PFSK-1 (cell line): ENCODE data around the gene ANGPTL4. TPM values are rescaled to one million over a fixed set of nuclear protein-coding genes. Genes with fewer than 3 reads are reported as not detected.

Experiments
- FOXP2 ChIP-seq: optimal IDR thresholded peaks from 2 replicates; pipeline ENCODE3; 2011; ENCODE audit warnings: borderline replicate concordance, control low read depth, inconsistent platforms; ENCODE audit not compliant: insufficient read depth; ENCODE audit errors: extremely low read length, extremely low read depth
- POLR2AphosphoS5 ChIP-seq: IDR thresholded peaks from 2 replicates; pipeline ENCODE4 v1.6.1; 2012; ENCODE audit warnings: low read depth, mild to moderate bottlenecking, control low read depth, low read length, moderate library complexity
- SIN3A ChIP-seq: IDR thresholded peaks from 2 replicates; pipeline ENCODE4 v1.6.1; 2012; ENCODE audit warnings: mild to moderate bottlenecking, low read length, moderate library complexity, borderline replicate concordance; ENCODE audit not compliant: insufficient read depth
- TAF1 ChIP-seq: IDR thresholded peaks from 2 replicates; pipeline ENCODE4 v1.6.1; 2012; ENCODE audit warnings: low read length, control low read depth, borderline replicate concordance; ENCODE audit not compliant: insufficient read depth
- polyA plus RNA-seq: library from polyadenylated mRNA; unstranded; fragments of >200 nt; gene quantifications from one replicate; pipeline ENCODE4 v1.2.1, GENCODE V29; 2012; ENCODE audit warnings: low read depth, missing spikeins; ENCODE audit not compliant: insufficient read length
- TF ChIP-seq, protein P1 (sequence below), 2 experiments: IDR thresholded peaks; 2 replicates each; pipeline versions ENCODE4 v1.6.1 to v1.8.0; 2011 to 2012; ENCODE audit warnings: low read depth in 2 of 2, low read length in 2 of 2, control low read depth in 1 of 2, inconsistent platforms in 1 of 2, mild to moderate bottlenecking in 1 of 2, moderate library complexity in 1 of 2; ENCODE audit not compliant: insufficient read depth in 1 of 2

ANGPTL4 gene, protein sequence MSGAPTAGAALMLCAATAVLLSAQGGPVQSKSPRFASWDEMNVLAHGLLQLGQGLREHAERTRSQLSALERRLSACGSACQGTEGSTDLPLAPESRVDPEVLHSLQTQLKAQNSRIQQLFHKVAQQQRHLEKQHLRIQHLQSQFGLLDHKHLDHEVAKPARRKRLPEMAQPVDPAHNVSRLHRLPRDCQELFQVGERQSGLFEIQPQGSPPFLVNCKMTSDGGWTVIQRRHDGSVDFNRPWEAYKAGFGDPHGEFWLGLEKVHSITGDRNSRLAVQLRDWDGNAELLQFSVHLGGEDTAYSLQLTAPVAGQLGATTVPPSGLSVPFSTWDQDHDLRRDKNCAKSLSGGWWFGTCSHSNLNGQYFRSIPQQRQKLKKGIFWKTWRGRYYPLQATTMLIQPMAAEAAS
- polyA plus RNA-seq, result 0.92 TPM

DNA sequence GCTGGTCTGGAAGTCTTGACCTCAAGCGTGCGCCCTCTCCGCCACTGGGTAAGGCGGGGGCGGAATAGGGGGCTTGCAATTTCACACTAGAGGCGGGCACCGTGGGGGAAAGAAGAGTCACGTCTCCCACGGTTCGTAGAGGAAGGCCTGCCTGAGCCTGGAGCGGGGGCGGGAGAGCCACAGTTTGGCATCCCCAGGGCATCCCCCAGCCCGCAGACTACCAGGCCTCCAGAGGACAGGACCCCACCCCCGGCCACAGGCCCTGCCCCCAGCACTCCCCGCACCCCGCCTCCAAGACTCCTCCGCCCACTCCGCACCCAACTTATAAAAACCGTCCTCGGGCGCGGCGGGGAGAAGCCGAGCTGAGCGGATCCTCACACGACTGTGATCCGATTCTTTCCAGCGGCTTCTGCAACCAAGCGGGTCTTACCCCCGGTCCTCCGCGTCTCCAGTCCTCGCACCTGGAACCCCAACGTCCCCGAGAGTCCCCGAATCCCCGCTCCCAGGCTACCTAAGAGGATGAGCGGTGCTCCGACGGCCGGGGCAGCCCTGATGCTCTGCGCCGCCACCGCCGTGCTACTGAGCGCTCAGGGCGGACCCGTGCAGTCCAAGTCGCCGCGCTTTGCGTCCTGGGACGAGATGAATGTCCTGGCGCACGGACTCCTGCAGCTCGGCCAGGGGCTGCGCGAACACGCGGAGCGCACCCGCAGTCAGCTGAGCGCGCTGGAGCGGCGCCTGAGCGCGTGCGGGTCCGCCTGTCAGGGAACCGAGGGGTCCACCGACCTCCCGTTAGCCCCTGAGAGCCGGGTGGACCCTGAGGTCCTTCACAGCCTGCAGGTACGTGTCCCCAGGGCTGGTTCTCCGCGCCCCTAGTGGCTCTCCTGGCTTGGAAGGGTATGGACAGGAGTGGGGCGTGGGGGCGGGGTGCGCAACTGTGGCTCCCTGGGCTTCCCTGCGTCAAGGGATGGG lies at the start of gene ANGPTL4:
Gene ANGPTL4, plus strand, starts transcription at position 353 of the 969 bp plus-strand sequence. Its CDS starts 167 bp downstream, at position 520.
- TF ChIP-seq SIN3A, result no peak
- TF ChIP-seq, protein P1, sequence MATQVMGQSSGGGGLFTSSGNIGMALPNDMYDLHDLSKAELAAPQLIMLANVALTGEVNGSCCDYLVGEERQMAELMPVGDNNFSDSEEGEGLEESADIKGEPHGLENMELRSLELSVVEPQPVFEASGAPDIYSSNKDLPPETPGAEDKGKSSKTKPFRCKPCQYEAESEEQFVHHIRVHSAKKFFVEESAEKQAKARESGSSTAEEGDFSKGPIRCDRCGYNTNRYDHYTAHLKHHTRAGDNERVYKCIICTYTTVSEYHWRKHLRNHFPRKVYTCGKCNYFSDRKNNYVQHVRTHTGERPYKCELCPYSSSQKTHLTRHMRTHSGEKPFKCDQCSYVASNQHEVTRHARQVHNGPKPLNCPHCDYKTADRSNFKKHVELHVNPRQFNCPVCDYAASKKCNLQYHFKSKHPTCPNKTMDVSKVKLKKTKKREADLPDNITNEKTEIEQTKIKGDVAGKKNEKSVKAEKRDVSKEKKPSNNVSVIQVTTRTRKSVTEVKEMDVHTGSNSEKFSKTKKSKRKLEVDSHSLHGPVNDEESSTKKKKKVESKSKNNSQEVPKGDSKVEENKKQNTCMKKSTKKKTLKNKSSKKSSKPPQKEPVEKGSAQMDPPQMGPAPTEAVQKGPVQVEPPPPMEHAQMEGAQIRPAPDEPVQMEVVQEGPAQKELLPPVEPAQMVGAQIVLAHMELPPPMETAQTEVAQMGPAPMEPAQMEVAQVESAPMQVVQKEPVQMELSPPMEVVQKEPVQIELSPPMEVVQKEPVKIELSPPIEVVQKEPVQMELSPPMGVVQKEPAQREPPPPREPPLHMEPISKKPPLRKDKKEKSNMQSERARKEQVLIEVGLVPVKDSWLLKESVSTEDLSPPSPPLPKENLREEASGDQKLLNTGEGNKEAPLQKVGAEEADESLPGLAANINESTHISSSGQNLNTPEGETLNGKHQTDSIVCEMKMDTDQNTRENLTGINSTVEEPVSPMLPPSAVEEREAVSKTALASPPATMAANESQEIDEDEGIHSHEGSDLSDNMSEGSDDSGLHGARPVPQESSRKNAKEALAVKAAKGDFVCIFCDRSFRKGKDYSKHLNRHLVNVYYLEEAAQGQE (IDR thresholded peaks at IDR 0.05; ENCODE audit: insufficient read depth in 1 of 2, low read depth in 2 of 2, low read length in 2 of 2), result no peak
- no peak for TF ChIP-seq TAF1
- no peak for TF ChIP-seq POLR2AphosphoS5
- peak; percentile 32 for TF ChIP-seq FOXP2

DNA sequence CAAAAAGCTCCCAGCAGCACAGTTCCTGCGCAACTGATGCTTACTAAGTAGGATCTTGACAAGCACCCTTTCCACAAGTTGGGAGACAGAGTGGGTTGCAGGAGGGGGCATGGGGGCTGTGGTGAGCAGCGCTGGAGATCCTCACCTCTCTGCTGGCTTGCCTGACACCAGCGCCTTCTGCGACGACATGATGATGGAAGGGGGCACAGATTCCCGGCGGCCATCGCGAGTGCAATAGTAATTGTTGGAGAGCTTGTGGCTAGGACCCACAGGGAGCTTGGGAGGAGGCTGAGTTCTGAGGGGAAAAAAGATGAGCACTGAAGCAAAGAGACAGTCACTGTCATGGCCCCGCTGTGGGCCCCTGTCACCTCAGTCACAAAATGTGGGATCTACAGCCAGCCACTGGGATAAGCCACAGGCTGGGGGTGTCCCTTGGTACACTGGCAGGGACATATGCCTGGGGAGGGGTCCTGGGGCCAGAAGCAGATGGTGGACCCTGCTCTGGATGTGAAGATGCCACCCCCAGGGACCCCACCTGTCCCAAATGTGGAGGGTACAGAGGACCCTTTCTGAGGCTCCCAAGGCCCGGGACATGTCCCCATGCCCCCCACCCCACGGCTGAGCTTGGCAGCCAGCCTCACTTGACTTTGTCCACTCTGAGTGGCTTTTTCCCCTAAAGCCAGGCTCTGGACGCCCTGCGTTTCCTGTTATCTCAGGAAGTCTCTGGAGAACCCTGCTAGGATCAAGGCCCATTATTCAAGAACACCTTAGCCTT lies 47.4 kb upstream of the ANGPTL4 start:
- TF ChIP-seq SIN3A, result no peak
- TF ChIP-seq FOXP2, result no peak
- no peak for TF ChIP-seq POLR2AphosphoS5

DNA sequence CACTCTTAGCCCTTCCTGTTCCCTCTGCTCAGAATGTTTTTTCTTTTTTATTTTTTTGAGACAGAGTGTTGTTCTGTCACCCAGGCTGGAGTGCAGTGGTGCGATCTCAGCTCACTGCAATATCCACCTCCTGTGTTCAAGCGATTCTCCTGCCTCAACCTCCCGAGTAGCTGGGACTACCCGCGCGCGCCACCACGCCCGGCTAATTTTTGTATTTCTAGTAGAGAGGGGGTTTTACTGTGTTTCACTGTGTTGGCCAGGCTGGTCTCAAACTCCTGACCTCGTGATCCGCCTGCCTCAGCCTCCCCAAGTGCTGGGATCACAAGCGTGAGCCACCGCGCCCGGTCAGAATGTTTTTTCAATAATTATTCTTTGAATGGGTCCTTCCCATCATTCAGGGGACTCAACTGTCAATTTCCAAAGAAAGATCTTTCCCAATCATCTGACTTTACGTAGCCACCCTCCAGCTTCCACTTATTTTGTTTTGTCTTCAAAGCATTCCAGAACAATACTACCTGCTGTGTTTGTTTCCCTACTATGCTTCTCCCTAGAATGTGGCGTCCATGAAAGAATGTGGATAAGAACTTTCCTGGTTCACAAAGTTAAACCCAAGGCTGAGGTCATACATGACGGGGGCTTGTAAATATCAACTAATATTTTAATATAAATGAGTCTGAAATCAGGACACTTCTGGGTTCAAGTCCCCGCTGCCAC lies 44.0 kb upstream of the ANGPTL4 start:
- TF ChIP-seq FOXP2, result no peak

DNA sequence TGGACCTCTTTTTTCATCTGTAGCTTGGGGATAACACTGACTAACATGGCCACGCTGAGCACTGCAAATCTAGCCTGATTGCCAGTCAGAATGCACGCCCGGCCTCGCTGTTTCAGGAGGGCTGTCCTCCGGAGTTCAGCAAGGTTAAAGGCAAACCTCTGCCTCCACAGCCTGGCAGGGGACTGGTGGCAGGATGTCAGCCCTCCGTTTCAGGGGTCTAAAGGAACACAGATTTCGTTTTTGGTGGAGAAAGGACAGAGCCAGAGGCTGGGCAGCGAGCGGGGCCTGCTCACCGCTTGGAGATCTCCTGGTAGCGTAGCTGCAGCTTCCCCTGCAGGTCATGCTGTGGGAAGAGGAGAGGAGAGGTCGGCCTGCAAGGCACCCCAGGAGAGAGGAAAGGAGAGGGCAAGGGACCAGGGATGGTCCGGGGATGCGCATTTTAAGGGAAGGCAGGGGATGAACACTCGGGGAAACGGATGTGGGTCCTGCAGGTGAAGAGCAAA lies 43.3 kb upstream of the ANGPTL4 start:
- no peak for TF ChIP-seq TAF1

DNA sequence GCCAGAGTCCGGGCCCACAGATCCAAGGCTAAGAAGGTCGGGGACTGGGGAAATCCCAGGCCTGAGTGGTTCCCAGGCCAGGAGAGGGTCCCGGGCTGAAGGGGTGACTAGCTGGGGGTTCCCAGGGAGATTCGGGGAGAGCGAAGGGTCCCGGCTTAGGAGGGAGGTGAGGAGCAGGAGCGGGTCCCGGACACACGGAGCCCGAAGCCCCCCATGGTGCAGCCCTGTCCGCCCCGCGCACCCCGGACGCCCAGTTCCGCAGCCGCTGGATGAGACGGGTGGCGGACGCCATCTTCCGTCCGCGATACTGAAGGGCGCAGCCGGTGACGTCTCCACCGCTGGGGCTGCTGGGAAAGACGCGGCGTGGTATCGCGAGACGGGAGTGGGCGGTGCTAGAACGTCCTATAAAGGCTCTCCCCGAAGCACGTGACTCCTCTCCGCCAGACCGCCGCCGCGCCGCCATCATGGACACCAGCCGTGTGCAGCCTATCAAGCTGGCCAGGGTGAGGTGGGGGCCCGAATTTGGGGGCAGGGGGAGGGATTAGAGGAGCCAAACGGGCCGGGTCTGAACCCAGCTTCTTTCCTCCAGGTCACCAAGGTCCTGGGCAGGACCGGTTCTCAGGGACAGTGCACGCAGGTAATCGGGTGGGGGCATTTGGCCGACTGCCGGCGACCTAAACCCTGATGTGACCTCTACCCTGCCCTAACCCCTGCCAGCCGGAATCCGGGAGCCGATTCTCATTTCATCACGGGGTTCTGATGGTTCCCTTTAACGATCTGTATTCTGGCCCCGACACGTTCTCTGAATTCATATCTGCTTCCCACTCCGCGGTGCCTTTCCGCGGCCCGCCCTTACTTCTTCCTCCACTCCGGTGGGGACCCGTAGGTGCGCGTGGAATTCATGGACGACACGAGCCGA lies 42.6 kb upstream of the ANGPTL4 start, which contains the start of the genes NDUFA7 and RPS28:
Gene NDUFA7, minus strand, starts transcription at position 309 of the 919 bp plus-strand sequence. Its CDS starts 17 bp downstream, at position 292.
Gene RPS28, plus strand, starts transcription at position 430 of the 919 bp plus-strand sequence. Its CDS starts 35 bp downstream, at position 465.
- TF ChIP-seq FOXP2, result peak; percentile 86
- peak; percentile 95 for TF ChIP-seq POLR2AphosphoS5
- peak; percentile 99 for TF ChIP-seq TAF1
- TF ChIP-seq, protein P1 (IDR thresholded peaks at IDR 0.05; ENCODE audit: insufficient read depth in 1 of 2, low read depth in 2 of 2, low read length in 2 of 2), result peak in 1 of 2 experiments; percentile 59; a peak in 2 of 4 replicates
- peak; percentile 56; the same call in 1 of the 2 replicates for TF ChIP-seq SIN3A
